DOHH2 (cell line): ENCODE results near the gene SSU72.

Experiments
- H3F3A ChIP-seq: fragments of 200-600 bp; sonication (generic), shearing (Covaris generic); 2 replicates; pipeline ENCODE4 v1.6.0; 2016; ENCODE audit warnings: antibody characterized with exemption, mild to moderate bottlenecking; ENCODE audit not compliant: control insufficient read depth, insufficient read depth
- H3K27ac ChIP-seq: fragments of 200-600 bp; sonication (generic); 2 replicates; pipeline ENCODE4 v1.5.1; 2014; ENCODE audit warnings: low read depth, mild to moderate bottlenecking, low read length, moderate library complexity
- H3K27me3 ChIP-seq: fragments of 200-600 bp; sonication (generic); 2 replicates; pipeline ENCODE4 v1.6.1; 2014; ENCODE audit warnings: mild to moderate bottlenecking, low read length, mixed read lengths; ENCODE audit not compliant: control insufficient read depth
- H3K36me3 ChIP-seq: fragments of 200-600 bp; sonication (generic); 2 replicates; pipeline ENCODE4 v1.6.1; 2014; ENCODE audit warnings: mild to moderate bottlenecking, low read length, moderate library complexity, mixed read lengths; ENCODE audit not compliant: control insufficient read depth
- H3K4me1 ChIP-seq: fragments of 200-600 bp; sonication (generic); 2 replicates; pipeline ENCODE4 v1.6.1; 2014; ENCODE audit warnings: mild to moderate bottlenecking, low read length, mixed read lengths; ENCODE audit not compliant: control insufficient read depth
- H3K4me2 ChIP-seq: fragments of 200-600 bp; sonication (generic); 2 replicates; pipeline ENCODE4 v1.6.0; 2014; ENCODE audit warnings: mild to moderate bottlenecking, low read length, moderate library complexity
- H3K4me3 ChIP-seq: fragments of 200-600 bp; sonication (generic); 2 replicates; pipeline ENCODE4 v1.5.1; 2014; ENCODE audit warnings: mild to moderate bottlenecking, low read length, mixed read lengths
- H3K79me2 ChIP-seq: fragments of 200-600 bp; sonication (generic); 2 replicates; pipeline ENCODE4 v1.6.1; 2014; ENCODE audit warnings: mild to moderate bottlenecking, low read length, mixed read lengths; ENCODE audit not compliant: control insufficient read depth
- H3K9me2 ChIP-seq: fragments of 200-600 bp; sonication (generic); replicated peaks from 2 replicates; pipeline ENCODE4 v1.6.1; 2014; ENCODE audit warnings: mild to moderate bottlenecking, low read length, mixed read lengths; ENCODE audit not compliant: control insufficient read depth
- H3K9me3 ChIP-seq: fragments of 200-600 bp; sonication (generic); 2 replicates; pipeline ENCODE4 v1.6.1; 2014; ENCODE audit warnings: antibody characterized with exemption, low read length, mixed read lengths; ENCODE audit not compliant: control insufficient read depth, insufficient read depth
- H4K20me1 ChIP-seq: fragments of 200-600 bp; sonication (generic); 2 replicates; pipeline ENCODE4 v1.6.0; 2014; ENCODE audit warnings: low read depth, mild to moderate bottlenecking, antibody characterized with exemption, low read length, moderate library complexity; ENCODE audit not compliant: control insufficient read depth, insufficient read depth
- EZH2phosphoT487 ChIP-seq: fragments of 200-600 bp; sonication (generic); IDR thresholded peaks from 2 replicates; pipeline ENCODE4 v1.6.1; 2017; ENCODE audit warnings: borderline replicate concordance, mild to moderate bottlenecking, antibody characterized with exemption, low read length, moderate library complexity, mixed read lengths
- TF ChIP-seq, protein P1 (sequence below): fragments of 200-600 bp; sonication (generic); IDR thresholded peaks from one replicate; pipeline ENCODE4 v1.5.1; 2014; ENCODE audit warnings: antibody characterized with exemption, mild to moderate bottlenecking, low read depth, low read length; ENCODE audit not compliant: poor library complexity, severe bottlenecking

The SSU72 gene

DNA sequence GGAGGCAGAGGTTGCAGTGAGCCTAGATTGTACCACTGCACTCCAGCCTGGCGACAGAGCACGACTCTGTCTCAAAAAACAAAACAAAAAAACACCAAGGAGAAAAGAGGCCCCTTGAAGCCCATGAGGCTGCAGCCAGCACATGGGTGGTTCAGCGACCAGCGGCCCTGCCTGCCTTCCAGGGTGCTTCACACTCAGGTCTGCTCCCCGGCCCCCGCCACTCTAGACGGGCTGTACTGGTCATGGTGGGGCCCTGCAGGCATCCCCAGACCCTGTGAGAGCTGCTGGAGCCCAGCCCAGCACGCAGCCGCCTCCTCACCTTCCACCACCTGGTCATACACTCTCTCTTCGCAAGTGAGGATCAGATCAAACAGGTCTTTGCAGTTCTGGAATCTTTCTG, 30.1 kb downstream of the SSU72 start:
- H3K36me3 ChIP-seq = peaks cover 37% of the 10 kb centered on the region
- no peak for TF ChIP-seq EZH2phosphoT487
- TF ChIP-seq, protein P1, sequence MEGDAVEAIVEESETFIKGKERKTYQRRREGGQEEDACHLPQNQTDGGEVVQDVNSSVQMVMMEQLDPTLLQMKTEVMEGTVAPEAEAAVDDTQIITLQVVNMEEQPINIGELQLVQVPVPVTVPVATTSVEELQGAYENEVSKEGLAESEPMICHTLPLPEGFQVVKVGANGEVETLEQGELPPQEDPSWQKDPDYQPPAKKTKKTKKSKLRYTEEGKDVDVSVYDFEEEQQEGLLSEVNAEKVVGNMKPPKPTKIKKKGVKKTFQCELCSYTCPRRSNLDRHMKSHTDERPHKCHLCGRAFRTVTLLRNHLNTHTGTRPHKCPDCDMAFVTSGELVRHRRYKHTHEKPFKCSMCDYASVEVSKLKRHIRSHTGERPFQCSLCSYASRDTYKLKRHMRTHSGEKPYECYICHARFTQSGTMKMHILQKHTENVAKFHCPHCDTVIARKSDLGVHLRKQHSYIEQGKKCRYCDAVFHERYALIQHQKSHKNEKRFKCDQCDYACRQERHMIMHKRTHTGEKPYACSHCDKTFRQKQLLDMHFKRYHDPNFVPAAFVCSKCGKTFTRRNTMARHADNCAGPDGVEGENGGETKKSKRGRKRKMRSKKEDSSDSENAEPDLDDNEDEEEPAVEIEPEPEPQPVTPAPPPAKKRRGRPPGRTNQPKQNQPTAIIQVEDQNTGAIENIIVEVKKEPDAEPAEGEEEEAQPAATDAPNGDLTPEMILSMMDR = no peak
- no peak overlapping the region for H3K4me2 ChIP-seq
- H3K4me1 ChIP-seq = no peaks in the 10 kb centered on the region
- no peaks in the 10 kb centered on the region for H3K9me3 ChIP-seq
- no peaks in the 10 kb centered on the region for H3F3A ChIP-seq
- H3K9me2 ChIP-seq = no peaks in the 10 kb centered on the region
- H3K27me3 ChIP-seq = no peaks in the 10 kb centered on the region
- no peak overlapping the region for H3K27ac ChIP-seq
- H3K4me3 ChIP-seq = no peak overlapping the region
- no peaks in the 10 kb centered on the region for H4K20me1 ChIP-seq
- peaks cover 3% of the 10 kb centered on the region for H3K79me2 ChIP-seq

GRCh38 chr1:1543706-1544099, 31.0 kb downstream of the SSU72 start:
- Histone ChIP-seq H3K4me1 (no peaks in the 10 kb centered on the region), H3K9me2 (no peaks in the 10 kb centered on the region), H3K27ac (no peak overlapping the region), H3F3A (no peaks in the 10 kb centered on the region), H4K20me1 (no peaks in the 10 kb centered on the region), H3K4me2 (no peak overlapping the region), H3K36me3 (peaks cover 35% of the 10 kb centered on the region), H3K4me3 (no peak overlapping the region), H3K79me2 (peaks cover 1% of the 10 kb centered on the region), H3K9me3 (no peaks in the 10 kb centered on the region), H3K27me3 (no peaks in the 10 kb centered on the region)
- TF ChIP-seq EZH2phosphoT487 = no peak
- TF ChIP-seq, protein P1 = no peak

DNA sequence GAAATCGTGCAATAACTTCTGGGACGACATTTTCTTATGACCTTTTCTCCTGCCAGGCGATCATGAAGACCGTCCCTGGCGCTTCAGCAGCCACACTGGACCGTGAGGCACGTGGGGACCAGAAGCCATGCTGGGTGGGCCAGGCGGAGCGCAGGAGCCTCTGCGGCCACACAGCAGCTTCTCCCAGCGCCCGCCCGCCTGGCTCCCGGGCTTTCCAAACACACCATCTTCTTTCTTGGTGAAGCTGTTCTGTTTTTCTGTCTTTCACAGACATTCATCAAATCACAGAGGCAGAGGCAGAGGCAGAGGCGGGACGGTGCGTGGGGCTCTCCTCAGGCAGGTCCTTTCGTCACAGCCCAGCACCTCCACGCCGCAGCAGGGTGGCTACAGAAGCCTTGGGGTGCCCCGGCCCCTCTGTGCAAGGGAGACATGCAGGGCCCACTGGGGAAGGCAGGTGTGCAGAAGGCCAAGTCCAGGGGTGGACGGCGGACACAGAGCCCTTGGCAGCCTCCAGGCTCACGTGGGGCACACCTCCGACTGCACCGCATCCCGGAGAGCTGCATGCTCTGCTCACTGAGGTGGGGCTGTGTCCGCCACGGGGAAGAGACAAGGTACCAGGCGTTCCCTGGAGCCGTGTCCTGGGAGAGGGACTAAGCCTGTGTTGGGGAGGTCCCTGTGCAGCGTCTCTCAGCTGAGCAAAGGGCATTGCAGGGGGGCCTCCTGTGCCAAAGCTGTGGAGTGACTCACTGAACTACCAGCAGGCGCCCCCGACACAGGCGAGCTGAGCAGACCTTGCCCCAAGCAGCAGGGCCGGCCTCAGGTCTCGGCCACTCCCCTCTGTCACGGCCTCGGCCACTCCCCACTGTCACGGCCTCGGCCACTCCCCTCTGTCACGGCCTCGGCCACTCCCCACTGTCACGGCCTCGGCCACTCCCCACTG, 31.6 kb downstream of the SSU72 start:
- no peak for TF ChIP-seq EZH2phosphoT487
- TF ChIP-seq, protein P1 = no peak
- peaks cover 34% of the 10 kb centered on the region for H3K36me3 ChIP-seq
- no peaks in the 10 kb centered on the region for H3K4me1 ChIP-seq
- no peak overlapping the region for H3K4me3 ChIP-seq
- no peaks in the 10 kb centered on the region for H3K9me2 ChIP-seq
- H3K4me2 ChIP-seq = no peak overlapping the region
- H4K20me1 ChIP-seq = no peaks in the 10 kb centered on the region
- no peaks in the 10 kb centered on the region for H3K27me3 ChIP-seq
- H3K79me2 ChIP-seq = no peaks in the 10 kb centered on the region
- H3K9me3 ChIP-seq = no peaks in the 10 kb centered on the region
- no peak overlapping the region for H3K27ac ChIP-seq
- no peaks in the 10 kb centered on the region for H3F3A ChIP-seq
